ENCODE measurements around the gene CGREF1.

- no peak for TF ChIP-seq EZH2phosphoT487 (IDR thresholded peaks at IDR 0.05; ENCODE audit: low read length)
- TF ChIP-seq CTCF (IDR thresholded peaks at IDR 0.05; ENCODE audit: low read length), result no peak
These were observed 12.5 kb upstream of the CGREF1 start for GRCh38 chr2:27131429-27131828.

All from MM.1S (cell line).